Subcutaneous abdominal adipose tissue (tissue), 5 donors: ENCODE data around the gene NAALADL2.
"Not testable (repeated sequence)": the region's sequence is repeated elsewhere in the genome, so short reads cannot be mapped to it uniquely, and the experiment has no call there.

ENCODE experiments used
- H3K27ac ChIP-seq: one replicate; pipeline ENCODE4 v1.7.0; 2013; ENCODE audit warnings: low read depth, mild to moderate bottlenecking, inconsistent platforms, low read length, moderate library complexity
- H3K27me3 ChIP-seq, 5 donors: one replicate each; pipeline ENCODE4 v1.7.0; 2013; ENCODE audit warnings: low read length in 5 of 5, inconsistent platforms in 1 of 5; ENCODE audit not compliant: control insufficient read depth in 5 of 5, insufficient read depth in 4 of 5
- H3K36me3 ChIP-seq, 5 donors: one replicate each; pipeline ENCODE4 v1.7.0; 2013; ENCODE audit warnings: low read length in 5 of 5; ENCODE audit not compliant: control insufficient read depth in 5 of 5, insufficient read depth in 5 of 5
- H3K4me1 ChIP-seq, 5 donors: one replicate each; pipeline ENCODE4 v1.7.0; 2013; ENCODE audit warnings: low read length in 5 of 5, mild to moderate bottlenecking in 3 of 5, moderate library complexity in 1 of 5; ENCODE audit not compliant: control insufficient read depth in 5 of 5, insufficient read depth in 5 of 5
- H3K4me3 ChIP-seq, 5 donors: one replicate each; pipeline ENCODE4 v1.7.0; 2013; ENCODE audit warnings: low read length in 5 of 5, low read depth in 1 of 5
- H3K9ac ChIP-seq, 5 donors: one replicate each; pipeline ENCODE4 v1.7.0; 2013; ENCODE audit warnings: low read length in 5 of 5, mild to moderate bottlenecking in 4 of 5, moderate library complexity in 3 of 5
- H3K9me3 ChIP-seq, 5 donors: one replicate each; pipeline ENCODE4 v1.7.0; 2013; ENCODE audit warnings: low read length in 5 of 5; ENCODE audit not compliant: control insufficient read depth in 5 of 5
- donor health status: healthy.
- donor health status: healthy.
- donor health status: healthy.
- donor health status: healthy.
- donor health status: healthy.

Gene NAALADL2

DNA sequence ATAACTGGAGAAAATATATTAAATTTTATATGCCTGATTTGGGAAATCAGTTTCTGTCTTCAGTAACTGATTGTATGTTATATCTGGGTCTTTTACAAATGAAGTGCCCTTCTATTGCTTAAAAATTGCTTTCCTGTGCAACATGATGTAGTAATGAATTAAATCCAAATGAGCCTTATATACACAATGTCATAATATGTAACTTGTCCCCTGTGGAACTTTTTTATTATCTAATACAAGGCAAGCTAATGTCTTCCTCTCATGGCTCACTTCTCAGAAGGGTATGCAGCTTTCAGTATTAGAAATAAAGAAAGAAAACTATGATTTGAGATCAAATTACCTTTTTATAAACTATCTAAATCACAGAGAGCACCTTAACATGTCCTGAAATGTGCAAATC is 248.9 kb downstream of the NAALADL2 start:
- Histone ChIP-seq H3K27ac (no peak overlapping the region), H3K9me3 (no peaks in the 10 kb centered on the region), H3K36me3 (no peaks in the 10 kb centered on the region), H3K4me3 (no peak overlapping the region), H3K9ac (no peak overlapping the region), H3K27me3 (no peaks in the 10 kb centered on the region), H3K4me1 (no peaks in the 10 kb centered on the region)

- Histone ChIP-seq H3K9me3 (no peaks in the 10 kb centered on the region), H3K4me3 (no peak overlapping the region), H3K27me3 (no peaks in the 10 kb centered on the region), H3K4me1 (no peaks in the 10 kb centered on the region), H3K36me3 (no peaks in the 10 kb centered on the region), H3K27ac (no peak overlapping the region), H3K9ac (no peak overlapping the region)
Observed at GRCh38 chr3:175108613-175109151, 249.5 kb downstream of the NAALADL2 start.

- H3K27me3 ChIP-seq, result no peaks in the 10 kb centered on the region
- H3K4me1 ChIP-seq, result no peaks in the 10 kb centered on the region
- H3K9ac ChIP-seq, result no peak overlapping the region
- H3K27ac ChIP-seq, result no peak overlapping the region
- no peaks in the 10 kb centered on the region for H3K36me3 ChIP-seq
- H3K9me3 ChIP-seq, result no peaks in the 10 kb centered on the region
- H3K4me3 ChIP-seq, result no peak overlapping the region
Observed at GRCh38 chr3:175111036-175111435, 251.9 kb downstream of the NAALADL2 start.

- H3K27me3 ChIP-seq, result no peaks in the 10 kb centered on the region
- no peak overlapping the region for H3K9ac ChIP-seq
- H3K9me3 ChIP-seq, result peaks cover 0 to 3% (median under 1%) of the 10 kb centered on the region in 5 donors
- no peaks in the 10 kb centered on the region for H3K36me3 ChIP-seq
- no peaks in the 10 kb centered on the region for H3K4me1 ChIP-seq
- H3K4me3 ChIP-seq, result no peak overlapping the region
- H3K27ac ChIP-seq, result no peak overlapping the region
Observed at GRCh38 chr3:175118382-175118941, 259.3 kb downstream of the NAALADL2 start.

DNA sequence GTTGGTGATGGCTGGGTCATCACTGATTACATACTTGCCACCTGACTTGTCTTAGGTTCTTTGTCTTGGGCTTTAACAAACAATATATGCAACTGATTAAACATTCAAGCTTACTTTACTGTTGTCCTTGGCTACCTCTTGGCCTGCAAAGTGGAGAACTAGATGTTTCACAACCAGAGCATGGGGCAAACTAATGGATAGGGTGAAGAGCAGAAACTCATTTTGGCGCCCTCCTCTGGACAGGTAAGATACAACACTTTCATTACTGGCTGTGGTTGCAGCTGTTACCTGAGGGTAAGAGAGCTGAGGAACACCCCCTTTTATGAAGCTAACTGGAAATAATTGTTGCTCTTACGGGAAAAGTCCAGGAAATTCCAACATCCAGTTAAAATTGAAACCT is 262.1 kb downstream of the NAALADL2 start:
- H3K4me3 ChIP-seq, result no peak overlapping the region
- H3K9ac ChIP-seq, result no peak overlapping the region
- no peaks in the 10 kb centered on the region for H3K27me3 ChIP-seq
- H3K36me3 ChIP-seq, result no peaks in the 10 kb centered on the region
- peaks cover 0 to 7% (median 4%) of the 10 kb centered on the region in 5 donors for H3K9me3 ChIP-seq
- no peak overlapping the region for H3K27ac ChIP-seq
- no peaks in the 10 kb centered on the region for H3K4me1 ChIP-seq

DNA sequence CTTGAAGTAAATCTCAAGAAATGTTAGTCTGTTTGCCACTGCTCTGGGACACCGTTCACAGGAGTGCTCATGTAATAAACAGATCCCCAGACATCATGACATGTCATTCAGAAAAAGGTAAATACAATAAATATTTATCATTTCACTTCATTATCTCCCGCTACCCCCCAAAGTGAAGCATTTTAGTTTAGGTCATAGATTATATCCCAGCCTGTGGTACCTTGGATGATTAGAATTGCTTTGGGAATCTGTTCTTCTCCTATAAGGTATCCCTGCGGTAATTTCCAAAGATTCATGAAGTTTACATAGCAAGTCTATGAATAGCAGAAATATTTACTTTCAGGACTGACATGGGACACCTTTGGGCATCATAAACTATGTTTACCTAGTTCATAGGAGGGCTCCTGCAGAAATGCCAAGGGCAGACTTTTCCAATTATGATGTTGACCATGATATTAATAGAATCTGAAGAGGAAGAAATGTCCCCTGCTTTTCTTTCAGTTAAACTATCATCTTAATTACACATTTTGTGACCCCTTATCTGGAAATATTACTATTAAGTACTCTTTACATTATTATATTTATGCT is 268.0 kb downstream of the NAALADL2 start:
- no peaks in the 10 kb centered on the region for H3K4me1 ChIP-seq
- H3K27me3 ChIP-seq, result no peaks in the 10 kb centered on the region
- H3K9me3 ChIP-seq, result peaks cover 0 to 7% (median 4%) of the 10 kb centered on the region in 5 donors
- no peak overlapping the region for H3K27ac ChIP-seq
- no peak overlapping the region for H3K4me3 ChIP-seq
- no peak overlapping the region for H3K9ac ChIP-seq
- no peaks in the 10 kb centered on the region for H3K36me3 ChIP-seq

DNA sequence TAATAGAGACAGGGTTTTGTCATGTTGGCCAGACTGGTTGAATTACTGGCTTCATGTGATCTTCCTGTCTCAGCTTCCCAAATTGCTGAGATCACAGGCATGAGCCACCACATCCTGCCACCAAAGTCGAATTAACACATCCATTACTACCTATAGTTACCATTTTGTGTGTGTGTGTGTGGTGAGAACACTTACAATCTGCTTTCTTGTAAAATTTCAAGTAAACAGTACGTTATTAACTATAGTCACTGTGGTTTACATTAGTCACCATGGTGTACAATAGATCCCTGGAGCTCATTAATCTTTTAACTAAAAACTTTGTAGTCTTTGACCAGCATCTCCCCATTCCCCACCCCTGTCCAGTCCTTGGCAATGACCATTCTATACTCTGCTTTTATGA is 270.0 kb downstream of the NAALADL2 start:
- Histone ChIP-seq H3K4me3 (no peak overlapping the region), H3K27ac (no peak overlapping the region), H3K36me3 (no peaks in the 10 kb centered on the region), H3K27me3 (no peaks in the 10 kb centered on the region), H3K9ac (no peak overlapping the region), H3K4me1 (no peaks in the 10 kb centered on the region), H3K9me3 (peaks cover 0 to 4% (median 3%) of the 10 kb centered on the region in 5 donors)

DNA sequence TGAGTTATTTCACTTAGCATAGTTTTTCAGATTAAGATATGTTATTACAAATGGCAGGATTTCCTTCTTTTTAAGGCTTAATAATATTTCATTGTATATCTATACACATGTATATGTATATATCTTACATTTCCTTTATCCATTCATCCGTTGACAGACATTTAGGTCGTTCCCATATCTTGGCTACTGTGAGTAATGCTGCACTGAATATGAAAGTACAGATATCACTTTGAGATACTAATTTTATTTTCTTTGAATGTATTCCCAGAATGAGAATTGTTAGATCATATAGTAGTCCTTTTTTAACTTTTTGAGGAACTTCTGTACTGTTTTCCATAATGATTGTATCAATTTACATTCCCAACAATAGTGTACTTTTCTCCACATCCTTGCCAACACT is 270.4 kb downstream of the NAALADL2 start:
- H3K9me3 ChIP-seq, result no peaks in the 10 kb centered on the region
- no peak overlapping the region for H3K9ac ChIP-seq
- no peak overlapping the region for H3K27ac ChIP-seq
- H3K36me3 ChIP-seq, result no peaks in the 10 kb centered on the region
- no peak overlapping the region for H3K4me3 ChIP-seq
- H3K27me3 ChIP-seq, result no peaks in the 10 kb centered on the region
- H3K4me1 ChIP-seq, result no peaks in the 10 kb centered on the region

GRCh38 chr3:175131866-175132265 is 272.7 kb downstream of the NAALADL2 start:
- H3K4me1 ChIP-seq, H3K9me3 ChIP-seq, H3K27ac ChIP-seq, H3K27me3 ChIP-seq, H3K4me3 ChIP-seq, H3K9ac ChIP-seq, H3K36me3 ChIP-seq: not testable (repeated sequence)

DNA sequence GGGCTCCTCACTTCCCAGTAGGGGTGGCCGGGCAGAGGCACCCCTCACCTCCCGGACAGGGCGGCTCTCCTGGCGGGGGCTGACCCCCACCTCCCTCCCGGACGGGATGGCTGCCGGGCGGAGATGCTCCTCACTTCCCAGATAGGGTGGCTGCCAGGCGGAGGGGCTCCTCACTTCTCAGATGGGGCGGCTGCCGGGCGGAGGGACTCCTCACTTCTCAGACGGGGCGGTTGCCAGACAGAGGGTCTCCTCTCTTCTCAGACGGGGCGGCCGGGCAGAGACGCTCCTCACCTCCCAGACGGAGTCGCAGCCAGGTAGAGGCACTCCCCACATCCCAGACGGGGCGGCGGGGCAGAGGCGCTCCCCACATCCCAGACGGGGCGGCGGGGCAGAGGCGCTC is 273.6 kb downstream of the NAALADL2 start:
- H3K4me1 ChIP-seq, H3K36me3 ChIP-seq, H3K27ac ChIP-seq, H3K4me3 ChIP-seq, H3K9me3 ChIP-seq, H3K9ac ChIP-seq, H3K27me3 ChIP-seq: not testable (repeated sequence)
